ENCODE results near the gene DHX57.

Gene DHX57

DNA sequence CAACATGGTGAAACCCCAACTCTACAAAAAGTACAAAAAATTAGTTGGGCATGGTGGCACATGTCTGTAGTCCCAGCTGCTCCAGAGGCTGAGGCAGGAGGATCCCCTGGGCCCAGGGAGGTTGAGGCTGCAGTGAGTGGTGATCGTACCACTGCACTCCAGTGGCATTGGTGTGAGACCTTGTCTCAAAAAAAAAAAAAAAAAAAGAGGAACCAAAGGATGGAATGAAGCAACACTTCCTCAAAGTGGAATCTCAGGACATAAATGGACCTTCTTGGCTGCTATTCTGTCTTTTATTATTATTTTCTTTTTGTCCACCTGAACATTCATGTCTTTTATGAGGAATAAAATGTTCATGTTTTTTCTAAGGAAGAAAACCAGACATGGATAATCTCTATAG, 84.0 kb downstream of the DHX57 start:
- Histone ChIP-seq H3K4me1 (ENCODE audit: control insufficient read depth in 1 of 2, insufficient read depth in 1 of 2, low read depth in 1 of 2, low read length in 1 of 2) (peaks cover 3% of the 10 kb centered on the region in 2 experiments), H3K9me3 (no peaks in the 10 kb centered on the region), H3K27me3 (no peaks in the 10 kb centered on the region), H3K4me3 (ENCODE audit: low read depth in 1 of 2, low read length in 1 of 2) (no peak overlapping the region), H3K27ac (no peak overlapping the region), H3K36me3 (no peaks in the 10 kb centered on the region)
- TF ChIP-seq, protein P1, sequence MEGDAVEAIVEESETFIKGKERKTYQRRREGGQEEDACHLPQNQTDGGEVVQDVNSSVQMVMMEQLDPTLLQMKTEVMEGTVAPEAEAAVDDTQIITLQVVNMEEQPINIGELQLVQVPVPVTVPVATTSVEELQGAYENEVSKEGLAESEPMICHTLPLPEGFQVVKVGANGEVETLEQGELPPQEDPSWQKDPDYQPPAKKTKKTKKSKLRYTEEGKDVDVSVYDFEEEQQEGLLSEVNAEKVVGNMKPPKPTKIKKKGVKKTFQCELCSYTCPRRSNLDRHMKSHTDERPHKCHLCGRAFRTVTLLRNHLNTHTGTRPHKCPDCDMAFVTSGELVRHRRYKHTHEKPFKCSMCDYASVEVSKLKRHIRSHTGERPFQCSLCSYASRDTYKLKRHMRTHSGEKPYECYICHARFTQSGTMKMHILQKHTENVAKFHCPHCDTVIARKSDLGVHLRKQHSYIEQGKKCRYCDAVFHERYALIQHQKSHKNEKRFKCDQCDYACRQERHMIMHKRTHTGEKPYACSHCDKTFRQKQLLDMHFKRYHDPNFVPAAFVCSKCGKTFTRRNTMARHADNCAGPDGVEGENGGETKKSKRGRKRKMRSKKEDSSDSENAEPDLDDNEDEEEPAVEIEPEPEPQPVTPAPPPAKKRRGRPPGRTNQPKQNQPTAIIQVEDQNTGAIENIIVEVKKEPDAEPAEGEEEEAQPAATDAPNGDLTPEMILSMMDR (IDR thresholded peaks at IDR 0.05) = no peak

DNA sequence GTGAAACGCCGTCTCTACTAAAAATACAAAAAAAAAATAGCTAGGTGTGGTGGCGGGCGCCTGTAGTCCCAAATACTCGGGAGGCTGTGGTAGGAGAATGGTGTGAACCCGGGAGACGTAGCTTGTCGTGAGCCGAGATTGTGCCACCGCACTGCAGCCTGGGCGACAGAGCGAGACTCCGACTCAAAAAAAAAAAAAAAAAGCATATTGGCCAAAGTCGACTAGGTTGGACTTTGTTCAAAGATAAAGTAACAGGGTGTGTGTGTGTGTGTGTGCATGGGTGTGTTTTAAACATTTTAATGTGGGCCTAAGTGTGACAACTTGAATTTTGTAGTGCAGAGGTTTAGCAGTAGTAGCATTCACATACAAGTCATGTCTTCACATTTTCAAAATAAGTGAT, 86.0 kb downstream of the DHX57 start:
- no peak overlapping the region for H3K27ac ChIP-seq
- no peaks in the 10 kb centered on the region for H3K9me3 ChIP-seq
- H3K36me3 ChIP-seq = no peaks in the 10 kb centered on the region
- H3K4me3 ChIP-seq (ENCODE audit: low read depth in 1 of 2, low read length in 1 of 2) = no peak overlapping the region
- H3K4me1 ChIP-seq (ENCODE audit: control insufficient read depth in 1 of 2, insufficient read depth in 1 of 2, low read depth in 1 of 2, low read length in 1 of 2) = peaks cover 3% of the 10 kb centered on the region in 2 experiments
- H3K27me3 ChIP-seq = no peaks in the 10 kb centered on the region
- TF ChIP-seq, protein P1 (IDR thresholded peaks at IDR 0.05) = no peak

- Histone ChIP-seq H3K4me1 (ENCODE audit: control insufficient read depth in 1 of 2, insufficient read depth in 1 of 2, low read depth in 1 of 2, low read length in 1 of 2) (peaks cover 3% of the 10 kb centered on the region in 2 experiments), H3K27ac (no peak overlapping the region), H3K27me3 (no peaks in the 10 kb centered on the region), H3K36me3 (no peaks in the 10 kb centered on the region), H3K9me3 (no peaks in the 10 kb centered on the region), H3K4me3 (ENCODE audit: low read depth in 1 of 2, low read length in 1 of 2) (no peak overlapping the region)
- TF ChIP-seq, protein P1 (IDR thresholded peaks at IDR 0.05) = no peak
These were observed 87.4 kb downstream of the DHX57 start for GRCh38 chr2:38788306-38788705.

DNA sequence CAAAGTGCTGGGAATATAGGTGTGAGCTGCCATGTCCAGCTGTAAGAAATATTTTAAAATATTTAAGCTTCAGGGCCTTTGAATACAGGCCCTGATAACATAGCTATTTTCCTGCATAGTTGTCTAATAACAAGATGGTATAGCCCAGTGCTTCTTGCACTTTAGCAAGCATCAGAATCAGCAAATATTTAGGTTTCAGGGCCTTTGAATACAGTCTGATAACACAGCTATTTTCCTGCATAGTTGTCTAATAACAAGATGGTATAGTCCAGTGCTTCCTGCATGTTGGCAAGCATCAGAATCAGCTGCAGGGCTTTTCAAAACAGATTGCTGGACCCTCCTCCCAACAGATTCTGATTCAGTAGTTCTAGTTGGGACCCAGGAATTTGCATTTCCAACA, 92.1 kb downstream of the DHX57 start:
- Histone ChIP-seq H3K36me3 (no peaks in the 10 kb centered on the region), H3K27ac (no peak overlapping the region), H3K4me1 (ENCODE audit: control insufficient read depth in 1 of 2, insufficient read depth in 1 of 2, low read depth in 1 of 2, low read length in 1 of 2) (peaks cover 4% of the 10 kb centered on the region in 2 experiments), H3K27me3 (no peaks in the 10 kb centered on the region), H3K9me3 (no peaks in the 10 kb centered on the region), H3K4me3 (ENCODE audit: low read depth in 1 of 2, low read length in 1 of 2) (no peak overlapping the region)
- TF ChIP-seq, protein P1 (IDR thresholded peaks at IDR 0.05) = no peak

DNA sequence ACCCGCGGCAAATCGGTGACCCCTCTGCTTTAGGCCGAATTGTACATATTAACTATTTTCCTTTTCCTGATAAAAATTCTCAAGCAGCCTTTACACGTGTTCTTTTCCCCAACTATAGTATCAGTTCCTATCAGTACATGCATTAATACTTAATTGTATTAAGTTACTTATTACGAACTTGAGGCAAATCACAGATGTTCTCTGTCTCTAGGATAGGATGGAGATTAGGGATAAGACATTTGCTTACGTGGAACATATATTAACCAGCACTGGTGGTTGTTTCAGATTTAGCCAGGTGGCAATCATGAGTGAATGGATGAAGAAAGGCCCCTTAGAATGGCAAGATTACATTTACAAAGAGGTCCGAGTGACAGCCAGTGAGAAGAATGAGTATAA, 97.0 kb downstream of the DHX57 start:
- peaks cover 26% of the 10 kb centered on the region for H3K27me3 ChIP-seq
- TF ChIP-seq, protein P1 (IDR thresholded peaks at IDR 0.05) = no peak
- H3K36me3 ChIP-seq = no peaks in the 10 kb centered on the region
- peak overlapping the region; percentile 68 for H3K27ac ChIP-seq
- peak overlapping the region; percentile 72 to 74 for H3K4me3 ChIP-seq (ENCODE audit: low read depth in 1 of 2, low read length in 1 of 2)
- H3K4me1 ChIP-seq (ENCODE audit: control insufficient read depth in 1 of 2, insufficient read depth in 1 of 2, low read depth in 1 of 2, low read length in 1 of 2) = peaks cover 10 to 15% of the 10 kb centered on the region in 2 experiments
- no peaks in the 10 kb centered on the region for H3K9me3 ChIP-seq

DNA sequence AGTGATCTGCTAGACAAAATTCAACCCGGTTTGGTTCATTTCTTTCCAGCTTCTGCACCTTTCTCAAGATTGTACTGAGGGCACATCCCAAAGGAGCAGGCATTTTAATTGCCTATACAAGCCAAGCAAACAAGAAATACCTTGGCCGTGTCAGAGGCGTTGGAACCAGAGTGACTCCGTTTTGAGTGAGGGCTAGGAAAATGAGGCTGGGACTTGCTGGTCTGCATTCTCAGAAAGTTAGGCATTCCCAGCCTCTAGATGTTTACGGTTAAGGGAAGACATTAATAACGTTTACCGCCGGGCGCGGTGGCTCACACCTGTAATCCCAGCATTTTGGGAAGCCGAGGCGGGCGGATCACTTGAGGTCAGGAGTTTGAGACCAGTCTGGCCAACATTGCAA, 99.2 kb downstream of the DHX57 start:
- no peaks in the 10 kb centered on the region for H3K36me3 ChIP-seq
- H3K27me3 ChIP-seq = peaks cover 26% of the 10 kb centered on the region
- TF ChIP-seq, protein P1 (IDR thresholded peaks at IDR 0.05) = no peak
- H3K4me1 ChIP-seq (ENCODE audit: control insufficient read depth in 1 of 2, insufficient read depth in 1 of 2, low read depth in 1 of 2, low read length in 1 of 2) = peaks cover 10 to 15% of the 10 kb centered on the region in 2 experiments
- H3K9me3 ChIP-seq = no peaks in the 10 kb centered on the region
- H3K27ac ChIP-seq = no peak overlapping the region
- H3K4me3 ChIP-seq (ENCODE audit: low read depth in 1 of 2, low read length in 1 of 2) = no peak overlapping the region

Data from neutrophil (primary cell).